Activated CD8-positive, alpha-beta T cell treated with anti-CD3 and anti-CD28 coated beads for 36 hours (primary cell): ENCODE data around the gene FES. TPM values are rescaled to one million over a fixed set of nuclear protein-coding genes. Genes with fewer than 3 reads are reported as not detected.
"Not testable (repeated sequence)": the region's sequence is repeated elsewhere in the genome, so short reads cannot be mapped to it uniquely, and the experiment has no call there.

ENCODE experiments used
- ATAC-seq: fragments of 200-7000 bp; cut with Tn5 transposase; one replicate; pipeline ENCODE4 v1.10.0; 2021; ENCODE audit warnings: mild to moderate bottlenecking, moderate library complexity
- CTCF ChIA-PET: fragments of 350-600 bp; sonication (Branson Sonifier 250); formaldehyde crosslinking; loops from one replicate; lab custom pipeline; 2021; ENCODE audit warnings: antibody characterized with exemption; lab: Charles Lee
- POLR2A ChIA-PET: fragments of 350-600 bp; sonication (Branson Sonifier 250); formaldehyde crosslinking; loops from one replicate; lab custom pipeline; 2021; ENCODE audit warnings: antibody characterized with exemption; lab: Charles Lee
- DNase-seq: peaks from one replicate; pipeline ENCODE4 v3.0.0-alpha.2; 2020
- H3K27ac Mint-ChIP-seq: one replicate; pipeline ENCODE4 v1.8.0; 2021; ENCODE audit warnings: mild to moderate bottlenecking, mixed read lengths
- H3K27me3 Mint-ChIP-seq: one replicate; pipeline ENCODE4 v1.8.0; 2021; ENCODE audit warnings: mixed read lengths
- H3K36me3 Mint-ChIP-seq: one replicate; pipeline ENCODE4 v1.8.0; 2021; ENCODE audit warnings: low read depth, mixed read lengths
- H3K4me1 Mint-ChIP-seq: one replicate; pipeline ENCODE4 v1.8.0; 2021; ENCODE audit warnings: low read depth, mixed read lengths
- H3K4me3 Mint-ChIP-seq: one replicate; pipeline ENCODE4 v1.8.0; 2021; ENCODE audit warnings: mild to moderate bottlenecking, moderate library complexity, mixed read lengths
- H3K9me3 Mint-ChIP-seq: one replicate; pipeline ENCODE4 v1.8.0; 2021; ENCODE audit warnings: mixed read lengths
- intact Hi-C: fragments of 100-400 bp; cut with micrococcal nuclease; formaldehyde crosslinking; loops from one replicate; pipeline ENCODE4 v1.10.0; 2022
- total RNA-seq, 2 experiments: library from RNA; stranded (reverse); gene quantifications; one replicate each; pipeline ENCODE4 v1.2.3, GENCODE V29; 2021
- TF ChIP-seq, protein P1 (sequence below): fragments of 200-600 bp; IDR thresholded peaks from one replicate; pipeline ENCODE4 v1.8.0; 2022; ENCODE audit warnings: antibody characterized with exemption, mild to moderate bottlenecking

Gene FES
- total RNA-seq, 2 experiments from 2014 or later: 4.1 to 4.6 TPM

DNA sequence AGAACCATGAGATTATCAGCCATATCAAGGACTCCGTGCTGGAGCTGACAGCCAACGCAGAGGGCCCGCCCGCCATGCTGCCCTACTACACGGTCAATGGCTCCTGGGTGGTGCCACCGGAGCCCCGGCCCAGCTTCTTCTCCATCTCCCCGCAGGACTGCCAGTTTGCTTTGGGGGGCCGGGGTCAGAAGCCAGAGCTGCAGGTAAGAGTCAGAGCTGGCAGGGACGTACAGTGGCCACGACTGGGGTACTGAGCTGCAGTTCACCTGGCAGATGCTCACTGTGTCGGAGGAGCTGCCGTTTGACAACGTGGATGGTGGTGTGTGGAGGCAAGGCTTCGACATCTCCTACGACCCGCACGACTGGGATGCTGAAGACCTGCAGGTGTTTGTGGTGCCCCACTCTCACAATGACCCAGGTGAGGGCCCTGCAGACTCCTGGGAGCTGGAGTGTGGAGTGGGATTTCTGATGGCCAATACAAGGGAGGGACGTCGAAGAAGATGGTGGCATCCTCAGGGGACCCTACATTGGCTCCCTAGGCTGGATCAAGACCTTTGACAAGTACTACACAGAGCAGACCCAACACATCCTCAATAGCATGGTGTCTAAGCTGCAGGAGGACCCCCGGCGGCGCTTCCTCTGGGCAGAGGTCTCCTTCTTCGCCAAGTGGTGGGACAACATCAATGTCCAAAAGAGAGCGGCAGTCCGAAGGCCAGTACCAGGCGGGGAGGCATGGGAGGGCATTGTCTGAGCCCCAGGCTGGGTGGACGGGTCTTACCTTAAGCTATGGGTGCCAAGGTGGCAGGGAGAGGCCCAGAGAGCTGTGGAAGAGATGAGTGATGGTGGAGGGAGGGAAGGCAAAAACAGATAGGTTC is 21.2 kb downstream of the FES start:
- peaks cover 45% of the 10 kb centered on the region for H3K36me3 Mint-ChIP-seq
- TF ChIP-seq, protein P1, sequence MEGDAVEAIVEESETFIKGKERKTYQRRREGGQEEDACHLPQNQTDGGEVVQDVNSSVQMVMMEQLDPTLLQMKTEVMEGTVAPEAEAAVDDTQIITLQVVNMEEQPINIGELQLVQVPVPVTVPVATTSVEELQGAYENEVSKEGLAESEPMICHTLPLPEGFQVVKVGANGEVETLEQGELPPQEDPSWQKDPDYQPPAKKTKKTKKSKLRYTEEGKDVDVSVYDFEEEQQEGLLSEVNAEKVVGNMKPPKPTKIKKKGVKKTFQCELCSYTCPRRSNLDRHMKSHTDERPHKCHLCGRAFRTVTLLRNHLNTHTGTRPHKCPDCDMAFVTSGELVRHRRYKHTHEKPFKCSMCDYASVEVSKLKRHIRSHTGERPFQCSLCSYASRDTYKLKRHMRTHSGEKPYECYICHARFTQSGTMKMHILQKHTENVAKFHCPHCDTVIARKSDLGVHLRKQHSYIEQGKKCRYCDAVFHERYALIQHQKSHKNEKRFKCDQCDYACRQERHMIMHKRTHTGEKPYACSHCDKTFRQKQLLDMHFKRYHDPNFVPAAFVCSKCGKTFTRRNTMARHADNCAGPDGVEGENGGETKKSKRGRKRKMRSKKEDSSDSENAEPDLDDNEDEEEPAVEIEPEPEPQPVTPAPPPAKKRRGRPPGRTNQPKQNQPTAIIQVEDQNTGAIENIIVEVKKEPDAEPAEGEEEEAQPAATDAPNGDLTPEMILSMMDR: no peak
- no peak for DNase-seq
- H3K9me3 Mint-ChIP-seq: no peaks in the 10 kb centered on the region
- no peak overlapping the region for H3K27ac Mint-ChIP-seq
- CTCF ChIA-PET: interaction anchor here (1.3 to 16.4 kb wide), 3 partner anchors 13 to 28 kb away, joined by 3 to 255 read pairs (median 89); partner anchors contain the start of genes FES, HDDC3 and UNC45A
- intact Hi-C loops: no loop called here
- ATAC-seq: no peak
- H3K4me3 Mint-ChIP-seq: no peak overlapping the region
- POLR2A ChIA-PET: interaction anchor here (1.2 to 14.2 kb wide), 8 partner anchors 9 to 188 kb away, joined by 3 to 133 read pairs (median 6); partner anchors contain the start of genes BLM, HDDC3, RCCD1 and UNC45A
- no peaks in the 10 kb centered on the region for H3K27me3 Mint-ChIP-seq
- H3K4me1 Mint-ChIP-seq: peaks cover 22% of the 10 kb centered on the region

DNA sequence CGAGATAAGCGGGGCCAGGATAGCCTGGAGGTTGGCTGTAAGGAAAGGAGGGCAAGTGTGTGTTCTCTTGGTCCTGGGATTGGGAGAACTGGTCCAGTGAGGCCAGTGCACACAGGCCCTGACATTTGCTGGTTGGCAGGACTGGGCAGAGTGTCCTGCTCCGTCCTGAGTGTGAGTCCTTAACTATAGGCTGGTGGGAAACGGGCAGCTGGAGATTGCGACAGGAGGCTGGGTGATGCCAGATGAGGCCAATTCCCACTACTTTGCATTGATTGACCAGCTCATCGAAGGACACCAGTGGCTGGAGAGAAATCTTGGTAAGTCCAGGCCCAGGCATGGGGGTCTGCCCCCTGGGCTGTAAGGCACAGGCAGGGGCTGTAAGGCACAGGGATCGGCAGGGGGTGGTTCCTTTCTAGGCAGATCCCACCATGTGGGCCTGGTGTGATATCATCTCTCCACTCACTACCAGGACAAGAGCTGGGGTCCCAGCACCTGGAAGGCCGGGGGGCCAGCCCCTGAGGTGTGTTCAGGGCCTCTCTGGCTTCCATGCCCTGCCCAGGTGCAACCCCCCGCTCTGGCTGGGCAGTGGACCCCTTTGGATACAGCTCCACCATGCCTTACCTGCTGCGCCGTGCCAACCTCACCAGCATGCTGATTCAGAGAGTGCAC is 22.0 kb downstream of the FES start:
- Mint-ChIP-seq H3K4me3 (no peak overlapping the region), H3K27ac (no peak overlapping the region), H3K36me3 (peaks cover 47% of the 10 kb centered on the region), H3K4me1 (peaks cover 19% of the 10 kb centered on the region), H3K9me3 (no peaks in the 10 kb centered on the region), H3K27me3 (no peaks in the 10 kb centered on the region)
- POLR2A ChIA-PET: interaction anchor here (1.2 to 14.2 kb wide), 3 partner anchors 8 to 26 kb away, joined by 5 to 133 read pairs (median 12); partner anchors contain the start of genes HDDC3 and UNC45A
- TF ChIP-seq, protein P1: no peak
- no peak for DNase-seq
- no peak for ATAC-seq
- CTCF ChIA-PET: interaction anchor here (13.1 to 16.4 kb wide), 2 partner anchors 21 to 27 kb away, joined by 89 to 255 read pairs; partner anchors contain the start of genes FES, HDDC3 and UNC45A
- intact Hi-C loops: no loop called here

DNA sequence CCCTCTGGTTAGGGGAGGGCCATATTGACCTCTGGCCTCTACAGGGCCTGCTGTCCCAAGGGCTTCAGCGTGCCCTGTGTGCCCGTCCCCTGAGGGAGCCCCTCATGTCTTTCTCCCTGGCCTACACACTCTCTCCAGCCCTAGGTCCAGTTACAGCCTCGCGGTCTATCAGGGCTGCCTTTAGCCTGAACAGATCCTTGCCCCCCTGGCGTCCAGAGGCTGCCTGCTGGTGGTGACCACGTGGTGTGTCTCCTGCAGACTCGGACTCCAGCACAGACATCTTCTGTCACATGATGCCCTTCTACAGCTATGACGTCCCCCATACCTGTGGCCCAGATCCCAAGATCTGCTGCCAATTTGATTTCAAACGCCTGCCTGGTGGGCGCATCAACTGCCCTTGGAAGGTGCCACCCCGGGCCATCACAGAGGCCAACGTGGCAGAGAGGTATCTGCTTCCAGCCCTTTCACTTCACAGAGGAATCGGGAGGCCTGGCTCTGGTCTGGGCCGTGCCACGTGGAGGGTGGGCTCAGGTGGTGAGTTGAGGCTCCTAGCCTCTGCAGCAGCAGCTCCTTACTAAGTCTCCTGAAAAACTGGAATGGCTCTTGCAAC is 22.9 kb downstream of the FES start:
- Mint-ChIP-seq H3K27ac (no peak overlapping the region), H3K27me3 (no peaks in the 10 kb centered on the region), H3K36me3 (peaks cover 47% of the 10 kb centered on the region), H3K9me3 (no peaks in the 10 kb centered on the region), H3K4me1 (peaks cover 12% of the 10 kb centered on the region), H3K4me3 (no peak overlapping the region)
- TF ChIP-seq, protein P1: no peak
- ATAC-seq (no peak), DNase-seq (no peak)
- POLR2A ChIA-PET: interaction anchor here (0.7 to 14.2 kb wide), 3 partner anchors 11 to 25 kb away, joined by 3 to 133 read pairs (median 5); partner anchors contain the start of genes HDDC3 and UNC45A
- CTCF ChIA-PET: interaction anchor here (16.4 kb wide), 1 partner anchor 26 kb away, joined by 255 read pairs; the partner anchor contains the start of genes HDDC3 and UNC45A
- intact Hi-C loops: no loop called here

DNA sequence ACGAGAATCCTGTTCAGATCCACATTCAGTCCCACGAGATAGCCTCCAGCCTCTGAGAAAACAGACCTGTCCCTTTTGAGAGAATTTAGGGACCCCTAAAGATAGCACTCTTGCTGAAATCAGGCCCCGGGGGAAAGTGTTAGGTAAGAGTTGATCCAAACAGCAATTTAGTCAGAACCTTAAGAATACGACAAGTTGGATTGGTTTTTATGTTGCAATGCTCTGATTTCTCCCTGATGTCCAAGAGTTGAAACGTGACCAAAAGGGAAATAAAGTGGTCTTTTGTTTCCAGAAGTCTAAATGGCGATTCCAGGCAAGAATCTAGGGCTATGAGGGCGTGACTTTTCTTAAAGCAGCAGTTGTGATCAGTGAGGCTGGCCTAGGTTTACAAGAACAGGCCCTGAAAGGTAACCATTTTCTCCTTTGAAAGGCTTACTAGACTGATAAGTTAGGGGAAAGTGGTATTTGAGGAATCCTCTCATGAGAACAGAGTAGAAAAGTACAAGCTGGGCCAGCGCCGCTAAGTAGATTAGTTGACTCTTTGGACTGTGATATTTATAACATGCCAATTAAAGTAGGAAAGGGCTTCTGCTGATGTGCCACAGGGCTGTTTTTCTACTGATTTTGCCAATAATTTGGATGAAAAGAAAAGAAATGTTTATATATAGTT is 23.7 kb downstream of the FES start:
- ChIA-PET POLR2A (interaction anchor here (1.3 to 14.2 kb wide), 3 partner anchors 10 to 24 kb away, joined by 5 to 133 read pairs (median 6); partner anchors contain the start of genes HDDC3 and UNC45A), CTCF (interaction anchor here (1.0 to 16.4 kb wide), 3 partner anchors 24 to 27 kb away, joined by 3 to 255 read pairs (median 5); partner anchors contain the start of genes HDDC3 and UNC45A)
- H3K27ac Mint-ChIP-seq: no peak overlapping the region
- TF ChIP-seq, protein P1: no peak
- ATAC-seq (no peak), DNase-seq (no peak)
- H3K27me3 Mint-ChIP-seq: no peaks in the 10 kb centered on the region
- H3K4me1 Mint-ChIP-seq: peaks cover 11% of the 10 kb centered on the region
- intact Hi-C loops: no loop called here
- peaks cover 47% of the 10 kb centered on the region for H3K36me3 Mint-ChIP-seq
- no peak overlapping the region for H3K4me3 Mint-ChIP-seq
- H3K9me3 Mint-ChIP-seq: no peaks in the 10 kb centered on the region

DNA sequence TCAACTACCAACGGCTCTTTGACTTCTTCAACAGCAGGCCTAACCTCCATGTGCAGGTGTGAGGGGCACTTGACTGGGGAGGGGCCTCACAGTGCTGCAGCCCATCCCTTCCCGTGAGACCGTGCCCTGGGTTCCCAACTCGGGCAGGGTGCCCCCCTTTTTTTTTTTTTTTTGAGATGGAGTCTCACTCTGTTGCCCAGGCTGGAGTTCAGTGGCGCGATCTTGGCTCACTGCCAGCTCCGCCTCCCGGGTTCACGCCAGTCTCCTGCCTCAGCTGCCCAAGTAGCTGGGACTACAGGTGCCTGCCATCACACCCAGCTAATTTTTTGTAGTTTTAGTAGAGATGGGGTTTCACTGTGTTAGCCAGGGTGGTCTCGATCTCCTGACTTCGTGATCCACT is 25.1 kb downstream of the FES start:
- H3K4me1 Mint-ChIP-seq, H3K27me3 Mint-ChIP-seq, DNase-seq, H3K9me3 Mint-ChIP-seq, H3K27ac Mint-ChIP-seq, H3K4me3 Mint-ChIP-seq, ATAC-seq, intact Hi-C loops: not testable (repeated sequence)
- H3K36me3 Mint-ChIP-seq: peaks cover 52% of the 10 kb centered on the region
- CTCF ChIA-PET: interaction anchor here (1.0 to 1.4 kb wide), 2 partner anchors 23 to 25 kb away, joined by 3 to 5 read pairs; partner anchors contain the start of genes HDDC3 and UNC45A
- POLR2A ChIA-PET: interaction anchor here (1.6 kb wide), 1 partner anchor 9 kb away, joined by 6 read pairs; no protein-coding TSS in a partner anchor
